ENCODE measurements around the gene EMID1.

EMID1 gene

DNA sequence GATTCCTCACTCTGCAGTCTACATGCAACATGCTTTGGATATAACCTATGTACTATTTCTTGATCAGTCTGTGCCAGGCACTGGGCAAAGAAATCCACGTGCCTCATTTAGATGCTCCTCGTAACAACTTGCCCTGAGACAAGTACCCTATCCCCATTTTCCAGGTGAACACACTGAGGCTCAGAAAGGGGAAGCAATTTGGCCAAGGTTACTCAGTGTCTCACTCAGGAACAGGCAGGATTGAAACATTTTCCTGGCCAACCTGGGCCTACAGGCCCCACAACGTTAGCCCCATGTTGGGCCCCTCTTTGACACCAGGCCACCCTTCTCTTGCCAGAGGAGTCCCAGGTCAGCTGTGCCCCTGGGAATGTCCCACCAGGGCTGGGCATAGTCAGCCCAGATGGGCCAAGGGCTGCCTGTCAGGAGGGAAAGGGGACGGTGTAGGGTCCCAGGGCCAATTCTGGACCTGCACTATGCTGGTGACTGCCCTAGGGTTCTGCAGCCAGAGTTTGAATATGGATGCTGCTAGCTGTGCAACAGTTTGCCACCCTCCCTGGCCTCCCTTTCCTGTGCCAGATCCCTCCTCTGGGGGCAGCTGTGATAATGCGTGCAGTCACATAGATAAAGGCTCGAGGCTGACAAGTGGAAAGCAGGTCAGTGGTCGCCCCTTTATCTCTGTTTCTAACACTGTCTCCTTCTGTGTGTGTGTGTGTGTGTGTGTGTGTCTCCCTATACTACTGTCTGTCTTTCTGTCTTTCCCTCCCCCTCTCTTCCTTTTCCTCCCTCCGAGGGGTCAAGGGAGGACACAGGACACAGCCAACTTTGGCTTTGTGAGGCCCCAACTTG lies 10.4 kb upstream of the EMID1 start:
- DNase-seq, result peak; percentile 98

DNA sequence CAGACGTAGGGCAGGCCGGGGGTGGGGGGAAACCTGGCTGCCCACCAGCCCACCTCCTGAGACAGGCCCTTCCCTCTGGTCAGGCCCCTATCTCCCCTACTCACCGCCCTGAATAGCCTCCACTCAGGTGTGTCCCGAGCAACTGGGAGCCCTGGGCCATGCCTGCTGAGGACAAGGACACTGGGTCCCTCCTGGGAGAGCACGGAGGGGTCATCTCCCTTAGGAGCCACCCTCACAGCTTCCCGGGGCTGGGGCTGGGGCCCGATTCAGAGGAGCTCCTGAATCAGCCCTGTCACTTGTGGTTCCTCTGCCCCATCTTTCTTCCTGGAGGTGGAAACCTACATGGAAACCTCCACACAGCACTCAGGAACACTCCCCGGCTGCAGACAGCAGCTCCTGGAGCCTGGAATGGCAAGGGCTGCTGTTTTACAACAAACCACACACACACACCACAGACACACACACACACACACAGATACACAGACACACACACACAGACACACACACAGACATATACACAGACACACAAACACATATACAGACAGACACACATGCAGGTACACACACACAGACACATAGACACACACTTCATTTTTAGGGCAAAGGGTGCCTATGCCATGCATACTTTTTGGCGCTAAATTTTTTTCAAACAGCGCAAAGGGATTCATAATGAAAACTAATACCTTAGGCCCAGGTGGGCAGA lies 9.6 kb upstream of the EMID1 start:
- DNase-seq, result peak; percentile 38

- no peak for DNase-seq
Measured at GRCh38 chr22:29197096-29197495, 8.6 kb upstream of the EMID1 start.

DNA sequence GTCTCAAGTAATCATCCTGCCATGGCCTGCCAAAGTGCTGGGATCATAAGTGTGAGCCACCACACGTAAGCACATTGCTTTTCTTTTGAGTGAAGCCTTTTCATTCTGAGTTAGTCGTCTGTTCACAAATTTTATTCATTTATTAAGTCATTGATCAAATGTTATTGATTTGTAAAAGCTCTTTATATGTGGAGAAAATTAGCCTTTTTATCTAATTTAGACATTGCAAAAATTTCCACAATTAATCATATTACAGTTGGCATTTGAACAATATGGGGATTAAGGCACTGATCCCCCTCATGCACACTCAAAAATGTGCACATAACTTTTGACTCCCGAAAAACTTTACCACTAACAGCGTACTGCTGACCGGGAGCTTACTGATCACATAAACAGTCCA lies 7.5 kb upstream of the EMID1 start:
- DNase-seq, result no peak

DNA sequence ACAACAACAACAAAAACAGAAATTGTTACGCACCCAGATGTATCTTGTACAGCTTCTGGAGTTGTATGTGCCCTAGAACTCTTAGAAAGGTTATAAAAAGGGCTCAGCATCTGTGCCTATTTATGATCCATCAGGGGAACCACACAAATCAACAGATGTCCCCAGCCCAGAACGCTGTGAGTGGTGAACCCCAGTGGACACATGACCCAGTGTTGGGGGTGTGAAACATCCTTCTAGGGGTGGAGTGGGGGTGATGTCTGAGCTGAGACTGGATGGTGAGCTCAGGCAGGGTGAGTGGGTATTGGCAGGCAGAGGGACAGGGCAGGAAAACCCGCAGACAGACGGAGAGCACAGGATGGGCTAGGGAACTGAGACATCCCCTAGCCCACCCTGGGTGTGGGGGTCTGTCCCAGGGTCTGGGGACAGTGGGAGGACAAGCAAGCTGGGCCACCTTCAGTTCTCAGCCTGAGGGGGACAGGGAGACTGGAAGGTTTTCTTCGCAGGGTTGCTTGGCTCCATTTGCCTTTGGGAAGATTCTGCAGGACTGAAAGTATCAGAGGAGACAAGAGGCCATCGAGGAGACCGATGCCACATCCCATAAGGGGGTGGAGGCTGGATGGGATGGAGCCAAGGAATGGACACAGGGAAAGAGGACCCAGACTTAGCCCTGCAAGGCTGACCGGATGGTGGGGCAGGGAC lies 5.8 kb upstream of the EMID1 start:
- no peak for DNase-seq

DNA sequence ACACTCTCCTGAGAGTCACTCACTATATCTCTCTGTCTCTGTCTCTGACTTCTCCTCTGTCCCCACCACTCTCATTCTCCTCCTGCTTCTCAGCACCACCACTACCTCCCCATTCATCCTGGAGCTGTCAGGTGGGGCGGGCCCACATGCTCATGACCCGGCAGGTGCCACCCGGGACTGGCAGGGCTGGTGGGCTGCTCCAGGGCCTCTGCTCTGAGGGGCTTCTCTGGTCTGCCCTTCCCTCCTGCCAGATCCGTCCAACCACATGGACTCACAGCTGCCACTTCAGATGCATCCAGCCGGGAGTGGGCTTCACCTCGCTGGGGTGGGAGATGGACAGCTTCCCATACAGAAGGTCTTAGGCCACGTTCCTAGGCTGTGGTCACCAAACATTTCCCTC lies 4.8 kb upstream of the EMID1 start:
- DNase-seq, result no peak

- DNase-seq, result no peak
Measured at GRCh38 chr22:29201782-29202181, 3.9 kb upstream of the EMID1 start.

DNA sequence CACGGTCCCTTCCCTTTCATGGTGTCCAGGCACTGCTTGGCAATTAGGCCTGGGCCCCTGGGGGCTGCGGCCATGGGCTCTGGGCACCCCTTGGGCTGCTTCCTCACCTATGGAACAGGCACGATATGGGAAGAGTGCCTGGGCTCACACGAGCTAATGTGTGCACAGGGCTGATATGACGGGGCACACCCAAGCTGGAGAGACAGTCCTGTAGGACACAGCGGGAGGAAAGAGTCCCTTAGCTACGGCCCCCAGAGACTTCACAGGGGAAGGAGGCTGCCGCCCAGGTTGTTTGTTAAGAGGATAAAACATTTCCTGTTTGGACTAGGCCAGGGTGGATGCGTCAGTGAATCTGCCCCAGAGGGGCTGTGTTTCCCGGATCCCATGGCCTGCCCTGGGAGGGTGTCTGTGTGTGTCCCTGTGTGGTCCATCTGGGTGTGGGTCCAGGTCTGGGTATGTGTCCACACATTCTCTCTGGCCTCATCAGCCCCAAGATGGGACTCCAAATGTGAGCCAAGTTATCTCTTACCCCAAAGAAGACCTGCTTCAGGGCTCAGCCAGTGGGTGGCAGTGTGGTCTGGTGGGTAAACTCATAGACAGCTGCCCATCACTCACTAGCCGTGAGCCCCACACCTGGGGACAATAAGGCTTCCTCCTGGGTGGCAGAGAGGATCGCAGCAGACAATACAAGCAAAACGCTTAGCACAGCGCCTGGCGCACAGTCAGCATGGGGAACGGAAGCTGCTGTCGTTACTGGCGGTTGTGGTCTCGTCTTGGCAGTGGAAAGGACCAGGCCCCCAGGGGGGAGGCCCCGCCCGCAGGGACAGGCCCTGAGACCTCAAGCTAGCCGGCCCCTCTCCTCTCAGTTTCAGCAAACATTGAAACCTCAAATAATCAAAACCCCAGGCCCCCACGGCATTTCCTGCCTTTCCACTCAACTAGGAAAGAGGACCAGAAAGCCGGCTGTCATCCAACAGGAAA lies 3.2 kb upstream of the EMID1 start:
- peak; percentile 97 for DNase-seq

DNA sequence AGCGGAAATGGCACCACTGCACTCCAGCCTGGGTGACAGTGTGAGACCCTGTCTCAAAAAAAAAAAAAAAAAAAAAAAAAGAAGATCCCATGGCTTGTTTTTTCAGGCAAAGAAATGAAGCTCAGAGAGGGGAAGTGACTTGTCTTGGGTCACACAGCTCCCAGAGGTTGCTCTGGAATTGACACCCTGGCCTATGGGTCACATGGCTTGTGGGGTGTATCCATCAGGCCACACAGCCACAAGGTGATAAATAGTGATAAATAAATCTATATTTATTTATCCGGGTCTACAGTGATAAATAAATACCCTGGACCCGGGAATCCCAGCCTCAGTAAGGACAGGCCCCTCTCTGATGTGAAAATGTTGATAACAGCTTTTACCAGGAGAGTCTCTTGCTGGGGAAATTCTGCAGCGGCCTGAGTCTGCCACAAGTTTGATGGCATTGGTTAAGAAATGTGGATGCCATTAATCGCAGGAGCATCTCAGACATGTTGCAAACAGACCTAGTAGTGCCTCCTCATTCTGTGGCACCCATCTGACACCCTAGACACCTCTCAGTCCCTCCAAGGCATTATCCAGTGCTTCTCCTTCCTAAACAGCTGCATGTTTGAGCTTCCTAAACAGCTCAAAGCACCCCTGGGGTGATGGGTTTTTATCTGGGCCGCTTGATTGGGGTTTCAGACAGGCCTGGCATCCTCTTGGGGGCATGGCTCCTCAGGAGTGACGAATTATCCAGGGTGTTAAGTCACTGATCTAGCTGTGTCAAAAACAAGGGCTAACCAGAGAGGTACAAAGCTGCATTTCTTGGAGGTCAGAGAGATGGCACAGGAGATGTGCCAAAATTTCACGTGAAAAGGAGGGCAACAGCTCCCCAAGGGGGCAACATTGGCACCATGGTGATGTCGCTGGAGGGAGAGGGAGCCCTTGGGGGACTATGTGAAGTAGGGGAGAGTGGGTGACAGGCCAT lies 1.9 kb upstream of the EMID1 start:
- peak; percentile 66 for DNase-seq

- DNase-seq, result peak; percentile 42
Measured at GRCh38 chr22:29204455-29205183, 1.1 kb upstream of the EMID1 start.

GRCh38 chr22:29205252-29205593 lies 473 bp upstream of the EMID1 start:
- DNase-seq, result no peak

- DNase-seq, result peak; percentile 58
Measured at GRCh38 chr22:29206372-29207242, 911 bp downstream of the EMID1 start.

DNA sequence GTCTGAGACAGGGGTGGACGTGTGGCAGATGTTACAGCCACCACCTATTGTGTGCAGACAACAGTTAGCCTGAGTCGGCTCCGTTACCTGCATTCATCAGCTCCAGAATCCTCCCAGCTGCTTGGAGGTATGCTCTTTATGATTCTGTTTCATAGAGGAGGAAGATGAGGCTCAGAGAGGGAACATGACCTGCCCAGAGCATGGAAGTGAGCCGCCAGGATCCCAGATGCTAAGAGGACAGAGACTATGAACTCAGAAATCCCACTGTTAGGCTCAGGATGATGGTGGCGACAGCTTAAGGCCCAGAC lies 1.5 kb downstream of the EMID1 start:
- no peak for DNase-seq

DNA sequence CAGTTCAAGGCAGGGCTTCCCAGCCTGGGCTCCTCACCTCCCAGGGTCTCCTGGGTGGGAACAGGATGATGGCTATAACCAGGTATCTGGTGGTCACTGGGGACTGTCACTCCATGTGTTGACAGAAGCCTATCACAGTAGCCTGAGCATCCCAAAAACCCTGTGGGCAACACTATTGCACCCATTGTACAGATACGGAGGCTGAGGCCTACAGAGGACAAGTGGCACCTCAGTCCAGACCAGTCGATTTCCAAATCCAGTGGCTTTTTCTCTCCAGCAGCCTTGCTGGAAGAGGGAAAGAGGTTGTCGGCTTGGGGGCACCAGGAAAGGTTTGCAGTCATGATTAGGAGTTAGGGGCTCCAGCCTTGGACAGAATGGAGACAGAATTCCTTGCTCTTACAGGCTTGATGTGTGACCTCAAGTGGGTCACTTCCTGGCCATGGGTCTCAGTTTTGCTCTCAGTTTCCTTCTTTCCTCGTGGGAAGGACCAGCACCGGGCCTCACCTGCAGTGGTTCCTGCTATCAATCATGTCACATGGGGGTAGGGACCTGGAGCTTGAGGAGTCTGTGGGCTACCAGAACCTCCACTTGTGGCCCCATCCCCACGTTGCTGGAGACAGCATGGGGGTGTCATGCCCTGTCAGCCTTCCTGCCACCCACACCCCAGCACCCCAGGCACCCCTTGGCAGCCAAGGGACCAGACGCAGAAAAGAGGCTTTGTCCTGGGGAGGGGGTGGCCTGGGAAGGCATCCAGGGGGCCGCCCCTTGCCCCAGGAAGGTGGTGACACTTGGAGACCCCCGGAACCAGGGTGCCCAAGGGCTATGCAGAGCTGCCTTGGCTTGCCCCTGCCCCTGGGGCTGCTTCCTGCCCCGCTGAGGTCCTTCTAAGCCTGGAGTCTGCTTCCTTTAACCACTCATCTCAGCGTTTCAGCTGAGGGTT lies 2.1 kb downstream of the EMID1 start:
- DNase-seq, result no peak

DNA sequence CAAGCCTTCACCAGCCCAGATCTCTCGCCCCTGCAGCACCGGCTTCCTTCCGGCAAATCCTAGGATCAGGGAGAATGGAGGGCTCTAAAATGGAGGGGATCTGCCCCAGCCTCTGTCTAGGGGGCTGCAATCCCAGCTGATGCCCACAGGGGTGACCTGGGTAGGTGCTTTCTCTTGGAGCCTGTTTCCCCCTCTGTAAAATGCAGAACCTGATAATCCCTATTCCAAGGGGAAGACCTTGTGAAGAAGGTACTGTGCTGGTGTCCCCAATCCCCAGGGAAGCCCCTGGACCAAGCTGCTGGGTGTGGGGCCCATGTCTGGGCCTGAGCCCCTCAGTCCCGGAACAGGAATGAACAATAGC lies 2.8 kb downstream of the EMID1 start:
- peak; percentile 58 for DNase-seq

DNA sequence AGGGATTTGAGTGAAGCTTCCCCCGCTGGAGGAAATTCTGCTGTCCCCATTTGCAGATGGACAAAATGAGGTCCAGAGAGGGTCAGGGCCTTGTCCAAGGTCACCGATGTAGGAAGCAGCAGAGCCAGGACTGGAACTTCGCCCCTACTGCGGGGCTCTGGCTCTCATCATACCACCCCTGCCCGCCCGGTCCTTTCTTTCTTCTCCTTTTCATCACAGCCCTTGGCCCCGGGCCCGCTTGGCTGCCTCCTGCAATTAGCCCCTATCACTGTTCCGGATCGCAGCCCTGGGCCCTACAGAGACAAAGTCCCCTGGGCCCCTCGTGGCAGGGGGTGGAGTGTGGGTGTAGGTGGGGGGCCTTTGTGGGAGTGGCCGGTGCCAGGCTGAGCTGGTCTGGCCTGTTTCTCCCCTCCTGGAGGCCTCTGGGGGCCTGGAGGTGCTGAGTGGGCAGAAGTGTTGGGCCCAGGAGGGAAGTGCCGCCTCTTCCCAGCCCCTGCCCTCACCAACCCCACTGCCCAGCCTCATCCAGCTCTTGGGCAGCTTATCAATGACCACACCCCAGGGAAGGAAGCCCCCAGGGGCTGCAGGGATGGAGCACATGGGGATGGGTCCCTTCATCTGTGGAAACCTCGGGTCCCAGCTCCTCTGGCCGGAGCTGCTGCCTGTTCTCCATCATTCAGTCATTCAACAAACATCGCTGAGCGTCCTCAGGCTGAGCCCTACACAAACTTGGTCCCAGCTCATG lies 3.4 kb downstream of the EMID1 start:
- DNase-seq, result peak; percentile 94

DNA sequence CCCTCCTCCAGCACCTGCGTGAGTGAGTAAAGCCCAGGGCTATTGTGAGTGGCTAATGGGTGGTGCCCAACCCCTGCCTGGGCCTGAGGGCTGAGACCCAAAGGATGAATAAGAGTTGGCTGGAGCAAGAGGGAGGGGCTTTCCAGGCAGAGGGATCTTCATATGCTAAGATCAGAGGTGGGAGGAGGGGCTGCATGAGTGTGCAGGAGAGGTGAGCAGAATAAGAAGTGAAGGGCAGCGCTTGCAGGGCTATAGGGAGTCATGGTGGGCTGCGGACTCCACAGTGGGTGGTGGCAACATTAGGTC lies 3.9 kb downstream of the EMID1 start:
- no peak for DNase-seq

GRCh38 chr22:29211066-29211465 lies 5.4 kb downstream of the EMID1 start:
- DNase-seq, result no peak
